WTC11 (cell line): ENCODE measurements around the gene ARAP2. TPM values are rescaled to one million over a fixed set of nuclear protein-coding genes. Genes with fewer than 3 reads are reported as not detected.

Experiments used
- ATAC-seq: fragments of 200-7000 bp; cut with Tn5 transposase; 2 replicates; pipeline ENCODE4 v1.10.0; 2021; ENCODE audit warnings: mild to moderate bottlenecking, moderate library complexity
- CTCF ChIA-PET: fragments of 300-600 bp; sonication (Branson Sonifier 250); formaldehyde crosslinking; loops from one replicate; lab custom pipeline; 2021; ENCODE audit warnings: antibody characterized with exemption; lab: Charles Lee
- POLR2A ChIA-PET: fragments of 350-600 bp; sonication (Branson Sonifier 250); formaldehyde crosslinking; loops from one replicate; lab custom pipeline; 2021; ENCODE audit warnings: antibody characterized with exemption; lab: Charles Lee
- DNase-seq: peaks from one replicate; pipeline ENCODE4 v3.0.0; 2021; ENCODE audit warnings: low spot score
- H3K27ac Mint-ChIP-seq: 2 replicates; pipeline ENCODE4 v1.8.0; 2021; ENCODE audit warnings: mixed read lengths
- H3K27me3 Mint-ChIP-seq: 2 replicates; pipeline ENCODE4 v1.8.0; 2021; ENCODE audit warnings: low read depth, mild to moderate bottlenecking, moderate library complexity, mixed read lengths
- H3K36me3 Mint-ChIP-seq: 2 replicates; pipeline ENCODE4 v1.8.0; 2021; ENCODE audit warnings: mixed read lengths
- H3K4me1 Mint-ChIP-seq: 2 replicates; pipeline ENCODE4 v1.8.0; 2022; ENCODE audit warnings: mixed read lengths
- H3K4me3 Mint-ChIP-seq: 2 replicates; pipeline ENCODE4 v1.8.0; 2021; ENCODE audit warnings: mild to moderate bottlenecking, moderate library complexity, mixed read lengths
- H3K9me3 Mint-ChIP-seq: 2 replicates; pipeline ENCODE4 v1.8.0; 2021; ENCODE audit warnings: mixed read lengths
- AR ChIP-seq: fragments of 250-450 bp; sonication (Bioruptor Pico); IDR thresholded peaks from 2 replicates; pipeline ENCODE4 v1.9.0; 2021; ENCODE audit warnings: mild to moderate bottlenecking
- CBFB ChIP-seq: sonication (generic); formaldehyde crosslinking; IDR thresholded peaks from 2 replicates; pipeline ENCODE4 v1.8.1; 2022; ENCODE audit warnings: mild to moderate bottlenecking, low read depth, missing genetic modification reagents
- EMX1 ChIP-seq: fragments of 250-450 bp; sonication (Bioruptor Pico); IDR thresholded peaks from 2 replicates; pipeline ENCODE4 v1.8.0; 2021; ENCODE audit warnings: mild to moderate bottlenecking
- ETV6 ChIP-seq: sonication (generic); formaldehyde crosslinking; IDR thresholded peaks from 2 replicates; pipeline ENCODE4 v1.8.1; 2022; ENCODE audit warnings: mild to moderate bottlenecking, missing genetic modification reagents
- FOXK1 ChIP-seq: sonication (generic); formaldehyde crosslinking; IDR thresholded peaks from 2 replicates; pipeline ENCODE4 v1.8.0; 2022; ENCODE audit warnings: mild to moderate bottlenecking, moderate library complexity, missing genetic modification reagents
- FOXP1 ChIP-seq: sonication (generic); formaldehyde crosslinking; IDR thresholded peaks from 2 replicates; pipeline ENCODE4 v1.8.0; 2022; ENCODE audit warnings: missing genetic modification reagents, mild to moderate bottlenecking, moderate library complexity, borderline replicate concordance
- GRHL2 ChIP-seq: fragments of 250-450 bp; sonication (Bioruptor Pico); IDR thresholded peaks from 2 replicates; pipeline ENCODE4 v1.8.0; 2022; ENCODE audit warnings: mild to moderate bottlenecking, moderate library complexity; ENCODE audit not compliant: insufficient replicate concordance, severe bottlenecking
- GTF2I ChIP-seq: fragments of 250-450 bp; sonication (Bioruptor Pico); conservative IDR thresholded peaks from 2 replicates; pipeline ENCODE4 v1.4.0; 2021; ENCODE audit warnings: mild to moderate bottlenecking
- JAZF1 ChIP-seq: fragments of 250-450 bp; sonication (Bioruptor Pico); IDR thresholded peaks from 2 replicates; pipeline ENCODE4 v1.9.0; 2021; ENCODE audit warnings: moderate library complexity, mild to moderate bottlenecking, inconsistent platforms
- MXD4 ChIP-seq: fragments of 250-450 bp; sonication (Bioruptor Pico); IDR thresholded peaks from 2 replicates; pipeline ENCODE4 v1.8.0; 2021; ENCODE audit warnings: mild to moderate bottlenecking, moderate library complexity, borderline replicate concordance
- OVOL2 ChIP-seq: fragments of 250-450 bp; sonication (Bioruptor Pico); IDR thresholded peaks from 2 replicates; pipeline ENCODE4 v1.9.0; 2021; ENCODE audit warnings: mild to moderate bottlenecking, borderline replicate concordance
- PREB ChIP-seq: sonication (generic); formaldehyde crosslinking; IDR thresholded peaks from 2 replicates; pipeline ENCODE4 v1.8.1; 2022; ENCODE audit warnings: mild to moderate bottlenecking, missing genetic modification reagents, moderate library complexity, borderline replicate concordance
- SMAD3 ChIP-seq: sonication (generic); formaldehyde crosslinking; IDR thresholded peaks from 2 replicates; pipeline ENCODE4 v1.8.0; 2022; ENCODE audit warnings: missing genetic modification reagents, mild to moderate bottlenecking, borderline replicate concordance
- SP1 ChIP-seq: sonication (generic); formaldehyde crosslinking; conservative IDR thresholded peaks from 2 replicates; pipeline ENCODE4 v1.8.1; 2022; ENCODE audit warnings: missing genetic modification reagents
- ZNF219 ChIP-seq: sonication (generic); formaldehyde crosslinking; IDR thresholded peaks from 2 replicates; pipeline ENCODE4 v1.8.0; 2023; ENCODE audit warnings: missing genetic modification reagents, mild to moderate bottlenecking, borderline replicate concordance
- ZNF232 ChIP-seq: sonication (generic); formaldehyde crosslinking; IDR thresholded peaks from 2 replicates; pipeline ENCODE4 v1.8.0; 2022; ENCODE audit warnings: mild to moderate bottlenecking, missing genetic modification reagents
- ZNF281 ChIP-seq: sonication (generic); formaldehyde crosslinking; IDR thresholded peaks from 2 replicates; pipeline ENCODE4 v1.8.0; 2023; ENCODE audit warnings: mild to moderate bottlenecking, missing genetic modification reagents
- ZNF396 ChIP-seq: fragments of 250-450 bp; sonication (Bioruptor Pico); IDR thresholded peaks from 2 replicates; pipeline ENCODE4 v1.8.0; 2021; ENCODE audit warnings: mild to moderate bottlenecking, moderate library complexity, borderline replicate concordance
- total RNA-seq: library from RNA; stranded (reverse); gene quantifications from 3 replicates; pipeline ENCODE4 v1.2.3, GENCODE V29; 2021
- TF ChIP-seq, protein P1 (sequence below): sonication (generic); formaldehyde crosslinking; IDR thresholded peaks from 2 replicates; pipeline ENCODE4 v1.8.0; 2022; ENCODE audit warnings: missing genetic modification reagents
- TF ChIP-seq, protein P2 (sequence below): sonication (generic); formaldehyde crosslinking; IDR thresholded peaks from 2 replicates; pipeline ENCODE4 v1.8.0; 2022; ENCODE audit warnings: mild to moderate bottlenecking, missing genetic modification reagents
- TF ChIP-seq, protein P3 (sequence below): sonication (generic); formaldehyde crosslinking; IDR thresholded peaks from 2 replicates; pipeline ENCODE4 v1.8.1; 2022; ENCODE audit warnings: mild to moderate bottlenecking, moderate library complexity, missing genetic modification reagents
- TF ChIP-seq, protein P4 (sequence below): fragments of 250-450 bp; sonication (Bioruptor Pico); IDR thresholded peaks from 2 replicates; pipeline ENCODE4 v1.8.0; 2021; ENCODE audit warnings: mild to moderate bottlenecking

The ARAP2 gene
- total RNA-seq, 1 experiment from 2014 or later: 1.0 TPM

DNA sequence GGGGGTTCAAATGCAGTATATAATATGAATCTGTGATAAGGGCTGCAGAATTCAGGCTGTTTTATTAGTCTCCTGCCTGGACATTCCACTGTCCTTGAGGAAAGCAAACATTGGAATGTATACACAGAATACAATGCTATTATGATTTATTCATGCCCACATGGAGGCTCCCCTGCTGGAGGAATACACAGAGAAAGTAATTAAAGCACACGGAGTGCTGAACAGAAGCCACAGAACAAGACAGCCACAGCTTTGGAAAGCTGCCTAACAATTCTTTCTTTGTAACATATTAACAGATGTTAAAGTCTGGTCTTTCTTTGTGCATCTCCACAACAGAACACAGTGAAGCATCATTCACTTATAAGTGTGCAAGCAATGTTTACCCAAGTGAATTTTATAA lies 155.8 kb downstream of the ARAP2 start:
- Mint-ChIP-seq H3K27me3 (no peaks in the 10 kb centered on the region), H3K36me3 (no peaks in the 10 kb centered on the region)
- CTCF ChIA-PET: no interaction called here
- no peak for TF ChIP-seq PREB (CRISPR knock-in tag)
- TF ChIP-seq, protein P1, sequence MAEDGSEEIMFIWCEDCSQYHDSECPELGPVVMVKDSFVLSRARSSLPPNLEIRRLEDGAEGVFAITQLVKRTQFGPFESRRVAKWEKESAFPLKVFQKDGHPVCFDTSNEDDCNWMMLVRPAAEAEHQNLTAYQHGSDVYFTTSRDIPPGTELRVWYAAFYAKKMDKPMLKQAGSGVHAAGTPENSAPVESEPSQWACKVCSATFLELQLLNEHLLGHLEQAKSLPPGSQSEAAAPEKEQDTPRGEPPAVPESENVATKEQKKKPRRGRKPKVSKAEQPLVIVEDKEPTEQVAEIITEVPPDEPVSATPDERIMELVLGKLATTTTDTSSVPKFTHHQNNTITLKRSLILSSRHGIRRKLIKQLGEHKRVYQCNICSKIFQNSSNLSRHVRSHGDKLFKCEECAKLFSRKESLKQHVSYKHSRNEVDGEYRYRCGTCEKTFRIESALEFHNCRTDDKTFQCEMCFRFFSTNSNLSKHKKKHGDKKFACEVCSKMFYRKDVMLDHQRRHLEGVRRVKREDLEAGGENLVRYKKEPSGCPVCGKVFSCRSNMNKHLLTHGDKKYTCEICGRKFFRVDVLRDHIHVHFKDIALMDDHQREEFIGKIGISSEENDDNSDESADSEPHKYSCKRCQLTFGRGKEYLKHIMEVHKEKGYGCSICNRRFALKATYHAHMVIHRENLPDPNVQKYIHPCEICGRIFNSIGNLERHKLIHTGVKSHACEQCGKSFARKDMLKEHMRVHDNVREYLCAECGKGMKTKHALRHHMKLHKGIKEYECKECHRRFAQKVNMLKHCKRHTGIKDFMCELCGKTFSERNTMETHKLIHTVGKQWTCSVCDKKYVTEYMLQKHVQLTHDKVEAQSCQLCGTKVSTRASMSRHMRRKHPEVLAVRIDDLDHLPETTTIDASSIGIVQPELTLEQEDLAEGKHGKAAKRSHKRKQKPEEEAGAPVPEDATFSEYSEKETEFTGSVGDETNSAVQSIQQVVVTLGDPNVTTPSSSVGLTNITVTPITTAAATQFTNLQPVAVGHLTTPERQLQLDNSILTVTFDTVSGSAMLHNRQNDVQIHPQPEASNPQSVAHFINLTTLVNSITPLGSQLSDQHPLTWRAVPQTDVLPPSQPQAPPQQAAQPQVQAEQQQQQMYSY (CRISPR knock-in tag): no peak
- TF ChIP-seq SMAD3: no peak
- no peak for TF ChIP-seq EMX1 (CRISPR knock-in tag)
- TF ChIP-seq FOXP1 (CRISPR knock-in tag): no peak
- TF ChIP-seq ZNF232: no peak
- TF ChIP-seq OVOL2 (CRISPR knock-in tag): no peak
- TF ChIP-seq, protein P2, sequence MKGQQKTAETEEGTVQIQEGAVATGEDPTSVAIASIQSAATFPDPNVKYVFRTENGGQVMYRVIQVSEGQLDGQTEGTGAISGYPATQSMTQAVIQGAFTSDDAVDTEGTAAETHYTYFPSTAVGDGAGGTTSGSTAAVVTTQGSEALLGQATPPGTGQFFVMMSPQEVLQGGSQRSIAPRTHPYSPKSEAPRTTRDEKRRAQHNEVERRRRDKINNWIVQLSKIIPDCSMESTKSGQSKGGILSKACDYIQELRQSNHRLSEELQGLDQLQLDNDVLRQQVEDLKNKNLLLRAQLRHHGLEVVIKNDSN (CRISPR knock-in tag): no peak
- TF ChIP-seq JAZF1 (CRISPR knock-in tag): no peak
- no peak for TF ChIP-seq FOXK1 (CRISPR knock-in tag)
- no peak for TF ChIP-seq GTF2I
- no peak for TF ChIP-seq ETV6 (CRISPR knock-in tag)
- no peak for TF ChIP-seq SP1 (CRISPR knock-in tag)
- no peak for TF ChIP-seq AR (CRISPR knock-in tag)
- TF ChIP-seq GRHL2 (CRISPR knock-in tag): no peak
- TF ChIP-seq, all 79 proteins: peak for 0
- Mint-ChIP-seq H3K9me3 (no peaks in the 10 kb centered on the region), H3K27ac (no peak overlapping the region), H3K4me1 (0 out of 2 replicates have a peak, but pooled peaks cover 2% of the 10 kb centered on the region), H3K4me3 (no peak overlapping the region)
- ATAC-seq: no peak
- POLR2A ChIA-PET: no interaction called here
- no peak for DNase-seq

DNA sequence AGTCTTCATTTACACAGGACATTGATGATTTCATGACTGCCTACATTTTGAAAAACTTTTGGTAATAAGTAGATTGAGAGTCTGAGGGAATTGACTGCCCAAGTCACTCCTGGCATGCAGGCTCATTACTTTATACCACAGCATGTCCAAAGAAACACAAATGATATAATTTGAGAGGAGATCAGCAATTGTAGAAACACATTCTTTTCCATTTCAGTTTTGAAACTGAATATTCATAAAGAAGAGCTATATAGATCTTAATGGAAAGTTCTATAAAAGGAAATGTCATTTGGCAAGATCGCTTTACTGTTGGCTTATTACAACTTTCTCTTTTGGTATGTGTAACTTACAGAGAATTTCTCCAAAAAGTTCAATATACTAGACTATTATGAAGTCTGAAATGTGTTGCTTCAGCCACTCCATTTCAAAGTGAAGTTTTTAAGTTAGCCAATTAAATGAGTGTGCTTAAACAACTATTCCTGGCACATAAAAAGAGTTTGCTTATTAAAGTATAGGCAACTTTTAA lies 158.0 kb downstream of the ARAP2 start:
- no peaks in the 10 kb centered on the region for H3K36me3 Mint-ChIP-seq
- DNase-seq (no peak), ATAC-seq (no peak)
- H3K27me3 Mint-ChIP-seq: no peaks in the 10 kb centered on the region
- no peaks in the 10 kb centered on the region for H3K9me3 Mint-ChIP-seq
- 0 out of 2 replicates have a peak, but pooled peaks cover 2% of the 10 kb centered on the region for H3K4me1 Mint-ChIP-seq
- H3K4me3 Mint-ChIP-seq: no peak overlapping the region
- no peak overlapping the region for H3K27ac Mint-ChIP-seq
- POLR2A ChIA-PET: no interaction called here
- CTCF ChIA-PET: no interaction called here
- no peak for TF ChIP-seq ZNF281 (CRISPR knock-in tag)
- no peak for TF ChIP-seq MXD4
- TF ChIP-seq JAZF1 (CRISPR knock-in tag): no peak
- TF ChIP-seq, protein P3, sequence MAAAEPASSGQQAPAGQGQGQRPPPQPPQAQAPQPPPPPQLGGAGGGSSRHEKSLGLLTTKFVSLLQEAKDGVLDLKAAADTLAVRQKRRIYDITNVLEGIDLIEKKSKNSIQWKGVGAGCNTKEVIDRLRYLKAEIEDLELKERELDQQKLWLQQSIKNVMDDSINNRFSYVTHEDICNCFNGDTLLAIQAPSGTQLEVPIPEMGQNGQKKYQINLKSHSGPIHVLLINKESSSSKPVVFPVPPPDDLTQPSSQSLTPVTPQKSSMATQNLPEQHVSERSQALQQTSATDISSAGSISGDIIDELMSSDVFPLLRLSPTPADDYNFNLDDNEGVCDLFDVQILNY (CRISPR knock-in tag): no peak
- TF ChIP-seq ZNF219 (CRISPR knock-in tag): no peak
- TF ChIP-seq ZNF396 (CRISPR knock-in tag): no peak
- TF ChIP-seq CBFB (CRISPR knock-in tag): no peak
- TF ChIP-seq, protein P4, sequence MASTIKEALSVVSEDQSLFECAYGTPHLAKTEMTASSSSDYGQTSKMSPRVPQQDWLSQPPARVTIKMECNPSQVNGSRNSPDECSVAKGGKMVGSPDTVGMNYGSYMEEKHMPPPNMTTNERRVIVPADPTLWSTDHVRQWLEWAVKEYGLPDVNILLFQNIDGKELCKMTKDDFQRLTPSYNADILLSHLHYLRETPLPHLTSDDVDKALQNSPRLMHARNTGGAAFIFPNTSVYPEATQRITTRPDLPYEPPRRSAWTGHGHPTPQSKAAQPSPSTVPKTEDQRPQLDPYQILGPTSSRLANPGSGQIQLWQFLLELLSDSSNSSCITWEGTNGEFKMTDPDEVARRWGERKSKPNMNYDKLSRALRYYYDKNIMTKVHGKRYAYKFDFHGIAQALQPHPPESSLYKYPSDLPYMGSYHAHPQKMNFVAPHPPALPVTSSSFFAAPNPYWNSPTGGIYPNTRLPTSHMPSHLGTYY (CRISPR knock-in tag): no peak
